K562 (cell line): ENCODE data around the gene MRI1. TPM values are rescaled to one million over a fixed set of nuclear protein-coding genes. Genes with fewer than 3 reads are reported as not detected.

ENCODE experiments used
- ATAC-seq: fragments of 200-7000 bp; cut with Tn5 transposase; 3 replicates; pipeline ENCODE4 v1.9.1; 2020; ENCODE audit warnings: moderate library complexity
- BruUV-seq: library from RNA; stranded (reverse); fragments of 400-500 nt; replicated peaks from 2 replicates; lab custom pipeline; 2021; lab: Mats Ljungman, UMichigan
- CTCF ChIA-PET: fragments of 300-600 bp; formaldehyde crosslinking; extraction: SDS; loops from one replicate; lab custom pipeline; 2021; ENCODE audit warnings: low intra/inter-chr PET ratio; lab: Yijun Ruan, JAX
- POLR2A ChIA-PET: fragments of 300-600, 350-650 bp; sonication (Branson Sonifier 250); formaldehyde crosslinking; extraction: SDS; loops from one replicate; lab custom pipeline; 2021; ENCODE audit warnings: antibody characterized with exemption, inconsistent platforms; lab: Yijun Ruan, JAX
- DNase-seq, 4 experiments: peaks; one replicate each; pipeline versions ENCODE4 v3.0.0 to v3.0.0-alpha.2; 2011 to 2018; ENCODE audit warnings: low spot score in 3 of 4, mixed read lengths in 3 of 4; ENCODE audit errors: extremely low read depth in 1 of 4
- FAIRE-seq: peaks from 2 replicates; lab custom pipeline; 2011; peaks lifted over from hg19 to GRCh38; lab: Jason Lieb, UNC
- H2AFZ ChIP-seq: 2 replicates; pipeline ENCODE4 v1.6.0; 2011; ENCODE audit warnings: low read depth, low read length, control low read depth, inconsistent platforms
- H3K27ac ChIP-seq: fragments of 200-600 bp; 3 replicates; pipeline ENCODE4 v1.8.0; 2011; ENCODE audit warnings: low read depth, mild to moderate bottlenecking, control low read depth, inconsistent platforms, low read length, moderate library complexity, mixed read lengths; ENCODE audit errors: extremely low read depth
- H3K27me3 ChIP-seq, 2 experiments: fragments of 300-600 bp in 1 of 2; 2 replicates in 1 of 2; 3 replicates in 1 of 2; pipeline versions ENCODE4 v1.6.0 to v1.8.0; 2011; ENCODE audit warnings: inconsistent platforms in 2 of 2, low read length in 2 of 2, mild to moderate bottlenecking in 1 of 2, mixed read lengths in 1 of 2, moderate library complexity in 1 of 2; ENCODE audit not compliant: control insufficient read depth in 2 of 2, insufficient read depth in 2 of 2
- H3K36me3 ChIP-seq: fragments of 300-600 bp; 3 replicates; pipeline ENCODE4 v1.8.0; 2011; ENCODE audit warnings: mild to moderate bottlenecking, low read length, inconsistent platforms; ENCODE audit not compliant: control insufficient read depth, insufficient read depth
- H3K4me1 ChIP-seq, 2 experiments: fragments of 200-600 bp in 1 of 2; replicated peaks in 1 of 2; 2 replicates in 1 of 2; 3 replicates in 1 of 2; pipeline versions ENCODE4 v1.5.1 to v1.8.0; 2011; ENCODE audit warnings: inconsistent platforms in 2 of 2, low read length in 2 of 2, mild to moderate bottlenecking in 1 of 2, mixed read lengths in 1 of 2, moderate library complexity in 1 of 2; ENCODE audit not compliant: control insufficient read depth in 2 of 2, insufficient read depth in 2 of 2
- H3K4me2 ChIP-seq: 2 replicates; pipeline ENCODE4 v1.6.1; 2011; ENCODE audit warnings: low read length, control low read depth, inconsistent platforms, mixed read lengths; ENCODE audit not compliant: insufficient read depth
- H3K4me3 ChIP-seq: fragments of 200-600 bp; sonication (generic), shearing (Covaris generic); 2 replicates; pipeline ENCODE4 v1.5.1; 2016; ENCODE audit warnings: control low read depth, inconsistent platforms
- H3K79me2 ChIP-seq: fragments of 200-600 bp; 3 replicates; pipeline ENCODE4 v1.8.0; 2011; ENCODE audit warnings: low read length, inconsistent platforms; ENCODE audit not compliant: control insufficient read depth, insufficient read depth
- H3K9ac ChIP-seq, 2 experiments: 2 replicates each; pipeline versions ENCODE4 v1.6.0 to v1.6.1; 2011; ENCODE audit warnings: low read depth in 2 of 2, low read length in 2 of 2, control low read depth in 1 of 2, inconsistent platforms in 1 of 2, mild to moderate bottlenecking in 1 of 2, mixed read lengths in 1 of 2; ENCODE audit not compliant: insufficient read depth in 1 of 2
- H3K9me1 ChIP-seq: one replicate; pipeline ENCODE4 v1.6.0; 2011; ENCODE audit warnings: inconsistent platforms, mild to moderate bottlenecking, low read length, moderate library complexity; ENCODE audit not compliant: control insufficient read depth, insufficient read depth
- H3K9me3 ChIP-seq: replicated peaks from 2 replicates; pipeline ENCODE4 v1.5.1; 2011; ENCODE audit warnings: low read depth, low read length, inconsistent platforms; ENCODE audit not compliant: control insufficient read depth, insufficient read depth
- H4K20me1 ChIP-seq: replicated peaks from 2 replicates; pipeline ENCODE4 v1.6.1; 2011; ENCODE audit warnings: low read length, inconsistent platforms, mixed read lengths; ENCODE audit not compliant: control insufficient read depth, insufficient read depth
- ADNP ChIP-seq: fragments of 200-800 bp; sonication (Bioruptor generic); IDR thresholded peaks from 2 replicates; pipeline ENCODE4 v1.6.1; 2016; ENCODE audit warnings: missing genetic modification characterization, missing compliant biosample characterization
- ARID1B ChIP-seq: fragments of 450-650 bp; IDR thresholded peaks from 2 replicates; pipeline ENCODE4 v1.6.1; 2016; ENCODE audit warnings: antibody characterized with exemption, mild to moderate bottlenecking, inconsistent platforms
- BACH1 ChIP-seq: fragments of 200-800 bp; sonication (Bioruptor generic); IDR thresholded peaks from 2 replicates; pipeline ENCODE4 v1.6.1; 2016; ENCODE audit warnings: missing genetic modification characterization, missing compliant biosample characterization
- BCOR ChIP-seq: fragments of 450-650 bp; IDR thresholded peaks from 2 replicates; pipeline ENCODE4 v1.6.1; 2016
- CAMTA2 ChIP-seq: fragments of 250-450 bp; sonication (Bioruptor Pico); conservative IDR thresholded peaks from 2 replicates; pipeline ENCODE4 v1.5.1; 2022
- CBX1 ChIP-seq: sonication (generic); IDR thresholded peaks from 2 replicates; pipeline ENCODE4 v1.6.1; 2016; ENCODE audit warnings: antibody characterized with exemption, low read depth, mild to moderate bottlenecking
- E2F5 ChIP-seq: sonication (generic); formaldehyde crosslinking; IDR thresholded peaks from 2 replicates; pipeline ENCODE4 v1.8.0; 2022; ENCODE audit warnings: mild to moderate bottlenecking, missing genetic modification reagents
- EGR1 ChIP-seq: fragments of 450-650 bp; conservative IDR thresholded peaks from 2 replicates; pipeline ENCODE4 v1.6.1; 2017; ENCODE audit warnings: mild to moderate bottlenecking
- MAX ChIP-seq: sonication (generic); formaldehyde crosslinking; IDR thresholded peaks from 2 replicates; pipeline ENCODE4 v1.9.0; 2022; ENCODE audit warnings: mild to moderate bottlenecking, missing genetic modification reagents
- RCOR1 ChIP-seq, 2 experiments: IDR thresholded peaks; 2 replicates each; pipeline ENCODE4 v1.6.1; 2012; ENCODE audit warnings: low read depth in 2 of 2, low read length in 2 of 2, borderline replicate concordance in 1 of 2, improper control_type of control experiment in 1 of 2
- SIN3A ChIP-seq, 2 experiments: fragments of 150-350 bp in 1 of 2; IDR thresholded peaks; 2 replicates each; pipeline ENCODE4 v1.6.1; 2011 to 2016; ENCODE audit warnings: borderline replicate concordance in 2 of 2, low read depth in 2 of 2, low read length in 2 of 2, mild to moderate bottlenecking in 2 of 2, moderate library complexity in 2 of 2; ENCODE audit not compliant: control insufficient read depth in 1 of 2
- SIN3B ChIP-seq: fragments of 450-650 bp; IDR thresholded peaks from 2 replicates; pipeline ENCODE4 v1.6.1; 2017; ENCODE audit warnings: low read depth, mild to moderate bottlenecking, moderate library complexity
- TAF7 ChIP-seq: fragments of 450-650 bp; IDR thresholded peaks from 2 replicates; pipeline ENCODE4 v1.6.1; 2016; ENCODE audit warnings: missing genetic modification characterization, missing compliant biosample characterization
- TFAP4 ChIP-seq: sonication (generic); formaldehyde crosslinking; IDR thresholded peaks from 2 replicates; pipeline ENCODE4 v1.8.0; 2022; ENCODE audit warnings: missing genetic modification reagents, mild to moderate bottlenecking, moderate library complexity, borderline replicate concordance
- ZFP36 ChIP-seq: fragments of 150-350 bp; IDR thresholded peaks from 2 replicates; pipeline ENCODE4 v1.6.1; 2018; ENCODE audit warnings: low read length, low read depth; ENCODE audit not compliant: partially characterized antibody
- ZNF354B ChIP-seq: fragments of 250-450 bp; sonication (Bioruptor Pico); IDR thresholded peaks from 2 replicates; pipeline ENCODE4 v1.4.0; 2020
- ZNF436 ChIP-seq: fragments of 250-450, 450-650 bp; sonication (Bioruptor Pico); formaldehyde crosslinking; IDR thresholded peaks from 2 replicates; pipeline ENCODE4 v1.7.0; 2020; ENCODE audit warnings: mild to moderate bottlenecking
- ZNF551 ChIP-seq: fragments of 250-450 bp; sonication (Bioruptor Pico); IDR thresholded peaks from 2 replicates; pipeline ENCODE4 v1.5.0; 2021; ENCODE audit warnings: mild to moderate bottlenecking, moderate library complexity
- WGBS: fragments of 100-300 bp; shearing (Covaris generic); methylation state at CpG from one replicate; pipeline ENCODE4 v1.1.6; 2016; ENCODE audit warnings: low coverage, mixed read lengths; ENCODE audit not compliant: insufficient coverage; ENCODE audit errors: missing lambda C conversion rate; 5-methylcytosine and 5-hydroxymethylcytosine counted together
- in situ Hi-C: fragments of 300-500 bp; cut with MboI; formaldehyde crosslinking; loops from 4 replicates; pipeline ENCODE4 v1.15.0; 2018; ENCODE audit warnings: inconsistent platforms, mixed read lengths
- intact Hi-C: fragments of 100-400 bp; cut with micrococcal nuclease; formaldehyde crosslinking; loops from 2 replicates; pipeline ENCODE4 v1.14.2; 2022
- polyA plus RNA-seq, 8 experiments: library from polyadenylated mRNA; depleted of rRNA in 4 of 8; stranded (reverse) in 5 of 8; unstranded in 3 of 8; fragments of >200 nt; fragmentation: Nextera tagmentation in 2 of 8; fragmentation: Illumina TruSeq in 1 of 8; extraction: Ambion mirVana in 2 of 8; extraction: Trizol in 1 of 8; gene quantifications; 2 replicates each; pipeline versions ENCODE4 v1.2.1 to v1.2.3, GENCODE V29; 2011 to 2014; ENCODE audit warnings: inconsistent platforms in 1 of 8, missing spikeins in 1 of 8
- total RNA-seq, 7 experiments: library from RNA; depleted of rRNA in 6 of 7; stranded (reverse); fragments of >200 nt in 6 of 7; fragmentation: Illumina TruSeq in 2 of 7; extraction: Trizol in 2 of 7; gene quantifications; 2 replicates each; pipeline versions ENCODE4 v1.2.1 to v1.2.3, GENCODE V29; 2011 to 2021; ENCODE audit warnings: low replicate concordance in 1 of 7

MRI1 gene
- total and polyA plus RNA-seq, 9 of the 15 experiments (the other 6 are each of a cell fraction or from before 2014, with no cell fraction given): 5.5 to 57.4 (median 28.2) TPM

- TF ChIP-seq MAX (CRISPR knock-in tag) (0 out of 2 replicates have a peak, but pooled peaks have one; percentile 35), TFAP4 (CRISPR knock-in tag) (0 out of 2 replicates have a peak, but pooled peaks have one; percentile 11), ZNF551 (CRISPR knock-in tag) (no peak), TAF7 (tag) (no peak), CBX1 (no peak), EGR1 (no peak), ZNF354B (CRISPR knock-in tag) (no peak), CAMTA2 (CRISPR knock-in tag) (no peak)
These were observed 1.6 kb upstream of the MRI1 start (continued) for GRCh38 chr19:13762635-13763235.

GRCh38 chr19:13763265-13763664 lies 1.1 kb upstream of the MRI1 start:
- peaks cover 58% of the 10 kb centered on the region; the same call in 1 of the 3 replicates for H3K36me3 ChIP-seq
- H3K4me3 ChIP-seq: no peak overlapping the region
- 94% methylated on average over 2 of the region's 3 CpGs for WGBS
- H2AFZ ChIP-seq: no peak overlapping the region
- H3K4me2 ChIP-seq: peak overlapping the region; percentile 99
- H3K27me3 ChIP-seq: no peaks in the 10 kb centered on the region
- no peak for FAIRE-seq
- H4K20me1 ChIP-seq: no peaks in the 10 kb centered on the region
- no peaks in the 10 kb centered on the region for H3K9me3 ChIP-seq
- H3K4me1 ChIP-seq: peaks cover 7 to 43% of the 10 kb centered on the region in 2 experiments; a peak in 3 of 5 replicates
- POLR2A ChIA-PET: no interaction called here
- H3K9ac ChIP-seq: peak overlapping the region in 1 of 2 experiments; percentile 14; a peak in 1 of 4 replicates
- no TSS peak for BruUV-seq
- peak in 1 of 2 experiments; percentile 18; a peak in 1 of 4 replicates for TF ChIP-seq RCOR1 (IDR thresholded peaks at IDR 0.05; ENCODE audit: borderline replicate concordance in 1 of 2, low read depth in 2 of 2, low read length in 2 of 2)
- TF ChIP-seq ADNP (tag): peak; percentile 50; the same call in 1 of the 2 replicates
- peak; percentile 88; the same call in 1 of the 2 replicates for TF ChIP-seq ZNF436 (CRISPR knock-in tag)
- TF ChIP-seq BACH1 (tag): no peak
- TF ChIP-seq SIN3B: no peak
- TF ChIP-seq ZFP36: peak; percentile 97
- TF ChIP-seq SIN3A (IDR thresholded peaks at IDR 0.05; ENCODE audit: borderline replicate concordance in 2 of 2, control insufficient read depth in 1 of 2, low read depth in 2 of 2, low read length in 2 of 2): no peak
- TF ChIP-seq BCOR: peak; percentile 78
- TF ChIP-seq ARID1B: no peak
- TF ChIP-seq E2F5 (CRISPR knock-in tag): no peak
- TF ChIP-seq, all 486 proteins: peak for 5
- in situ Hi-C loops (no loop called here), intact Hi-C loops (no loop called here)
- no peak for ATAC-seq
- no peak overlapping the region for H3K27ac ChIP-seq
- no peak for DNase-seq
- CTCF ChIA-PET: no interaction called here
- no peaks in the 10 kb centered on the region for H3K9me1 ChIP-seq
- H3K79me2 ChIP-seq: peaks cover 28% of the 10 kb centered on the region
